ENCODE results near the gene NDST1.
"Not testable (repeated sequence)": the region's sequence is repeated elsewhere in the genome, so short reads cannot be mapped to it uniquely, and the experiment has no call there.

The NDST1 gene

GRCh38 chr5:150465927-150466326, 42.0 kb upstream of the NDST1 start:
- Histone ChIP-seq H3K27me3 (no peaks in the 10 kb centered on the region), H3K4me3 (no peak overlapping the region), H3K4me1 (peaks cover 0 to 19% (median 8%) of the 10 kb centered on the region in 4 donors), H3K27ac (no peak overlapping the region), H3K36me3 (no peaks in the 10 kb centered on the region), H3K9me3 (no peaks in the 10 kb centered on the region)
- intact Hi-C loops (cut with DNase I; ENCODE audit: low total_unique reads): no loop called here
- DNase-seq: no peak
- TF ChIP-seq CTCF (IDR thresholded peaks at IDR 0.05): no peak

- H3K4me3 ChIP-seq: no peak overlapping the region
- H3K9me3 ChIP-seq: no peaks in the 10 kb centered on the region
- no peak for TF ChIP-seq CTCF (IDR thresholded peaks at IDR 0.05)
- no peak for DNase-seq
- no peaks in the 10 kb centered on the region for H3K27me3 ChIP-seq
- H3K27ac ChIP-seq: no peak overlapping the region
- intact Hi-C loops (cut with DNase I; ENCODE audit: low total_unique reads): no loop called here
- peaks cover 0 to 25% (median 8%) of the 10 kb centered on the region in 4 donors for H3K4me1 ChIP-seq
- H3K36me3 ChIP-seq: no peaks in the 10 kb centered on the region
Measured at GRCh38 chr5:150468206-150468605, 39.7 kb upstream of the NDST1 start.

- intact Hi-C loops (cut with DNase I; ENCODE audit: low total_unique reads): no loop called here
- no peaks in the 10 kb centered on the region for H3K27me3 ChIP-seq
- H3K4me3 ChIP-seq: no peak overlapping the region
- no peak overlapping the region for H3K27ac ChIP-seq
- DNase-seq: no peak
- H3K36me3 ChIP-seq: no peaks in the 10 kb centered on the region
- peaks cover 0 to 18% (median 6%) of the 10 kb centered on the region in 4 donors for H3K4me1 ChIP-seq
- H3K9me3 ChIP-seq: no peaks in the 10 kb centered on the region
- TF ChIP-seq CTCF (IDR thresholded peaks at IDR 0.05): no peak
Measured at GRCh38 chr5:150469718-150470469, 38.0 kb upstream of the NDST1 start.

GRCh38 chr5:150473673-150474358, 34.1 kb upstream of the NDST1 start:
- DNase-seq: no peak
- no peaks in the 10 kb centered on the region for H3K27me3 ChIP-seq
- TF ChIP-seq CTCF (IDR thresholded peaks at IDR 0.05): no peak
- no peak overlapping the region for H3K27ac ChIP-seq
- H3K9me3 ChIP-seq: no peaks in the 10 kb centered on the region
- H3K4me3 ChIP-seq: no peak overlapping the region
- intact Hi-C loops (cut with DNase I; ENCODE audit: low total_unique reads): no loop called here
- H3K4me1 ChIP-seq: peaks cover 0 to 14% (median 4%) of the 10 kb centered on the region in 4 donors
- H3K36me3 ChIP-seq: no peaks in the 10 kb centered on the region

GRCh38 chr5:150476568-150476967, 31.4 kb upstream of the NDST1 start:
- H3K4me3 ChIP-seq; H3K36me3 ChIP-seq; intact Hi-C loops (cut with DNase I; ENCODE audit: low total_unique reads); DNase-seq; H3K27ac ChIP-seq; H3K27me3 ChIP-seq; H3K4me1 ChIP-seq; H3K9me3 ChIP-seq: not testable (repeated sequence)

- DNase-seq: no peak
- Histone ChIP-seq H3K27me3 (no peaks in the 10 kb centered on the region), H3K4me3 (no peak overlapping the region), H3K9me3 (no peaks in the 10 kb centered on the region), H3K36me3 (no peaks in the 10 kb centered on the region), H3K4me1 (no peaks in the 10 kb centered on the region), H3K27ac (no peak overlapping the region)
- intact Hi-C loops (cut with DNase I; ENCODE audit: low total_unique reads): no loop called here
- TF ChIP-seq CTCF (IDR thresholded peaks at IDR 0.05): no peak
Measured at GRCh38 chr5:150479416-150479815, 28.5 kb upstream of the NDST1 start.

All from tibial artery (tissue), 4 donors.